Right forelimb (tissue), 1 donor: ENCODE data around the gene NKTR.
A peak's percentile ranks its signal among the peaks of the same experiment; 100 is the strongest.
"Not testable (repeated sequence)": the region's sequence is repeated elsewhere in the genome, so short reads cannot be mapped to it uniquely, and the experiment has no call there.

ENCODE experiments used
- DNase-seq: peaks from one replicate; pipeline ENCODE4 v3.0.0-alpha.2; 2018

The NKTR gene

GRCh38 chr3:42600111-42600957 lies at the start of gene NKTR:
TSS of gene NKTR (plus strand) at chr3:42600686. CDS start at chr3:42601007, 321 bp downstream.
- DNase-seq, result peak; percentile 99

GRCh38 chr3:42552830-42553229 lies 47.7 kb upstream of the NKTR start:
- no peak for DNase-seq

GRCh38 chr3:42556089-42556632 lies 44.3 kb upstream of the NKTR start:
- DNase-seq, result no peak

GRCh38 chr3:42556817-42557216 lies 43.7 kb upstream of the NKTR start:
- not testable (repeated sequence) for DNase-seq

GRCh38 chr3:42557854-42558253 lies 42.6 kb upstream of the NKTR start:
- no peak for DNase-seq

GRCh38 chr3:42562047-42562907 lies 38.2 kb upstream of the NKTR start:
- no peak for DNase-seq

- no peak for DNase-seq
Observed at GRCh38 chr3:42569593-42570142, 30.8 kb upstream of the NKTR start.

- DNase-seq, result no peak
Observed at GRCh38 chr3:42572278-42572677, 28.2 kb upstream of the NKTR start.

GRCh38 chr3:42575137-42575741 lies 25.2 kb upstream of the NKTR start:
- no peak for DNase-seq

GRCh38 chr3:42578054-42578453 lies 22.4 kb upstream of the NKTR start:
- DNase-seq, result no peak

- DNase-seq, result not testable (repeated sequence)
Observed at GRCh38 chr3:42579346-42579745, 21.1 kb upstream of the NKTR start.

- DNase-seq, result no peak
Observed at GRCh38 chr3:42581400-42581708, 19.1 kb upstream of the NKTR start.

- DNase-seq, result peak; percentile 94
Observed at GRCh38 chr3:42581709-42582473, 18.6 kb upstream of the NKTR start, which contains the start of gene SEC22C. TSS of gene SEC22C (minus strand) at chr3:42581967. CDS start at chr3:42569046, 12,921 bp downstream.

GRCh38 chr3:42582474-42583070 lies 17.9 kb upstream of the NKTR start:
- DNase-seq, result no peak

- DNase-seq, result no peak
Observed at GRCh38 chr3:42588625-42589024, 11.9 kb upstream of the NKTR start.

GRCh38 chr3:42589382-42590109 lies 10.9 kb upstream of the NKTR start:
- DNase-seq, result no peak

- DNase-seq, result peak; percentile 47
Observed at GRCh38 chr3:42590989-42591756, 9.3 kb upstream of the NKTR start.

- no peak for DNase-seq
Observed at GRCh38 chr3:42591811-42592210, 8.7 kb upstream of the NKTR start.

GRCh38 chr3:42593635-42594034 lies 6.9 kb upstream of the NKTR start:
- DNase-seq, result no peak

- DNase-seq, result no peak
Observed at GRCh38 chr3:42595682-42596081, 4.8 kb upstream of the NKTR start.
